PFSK-1 (cell line): ENCODE measurements around the gene ABITRAM.

Experiments used
- FOXP2 ChIP-seq: optimal IDR thresholded peaks from 2 replicates; pipeline ENCODE3; 2011; ENCODE audit warnings: borderline replicate concordance, control low read depth, inconsistent platforms; ENCODE audit not compliant: insufficient read depth; ENCODE audit errors: extremely low read length, extremely low read depth
- POLR2AphosphoS5 ChIP-seq: IDR thresholded peaks from 2 replicates; pipeline ENCODE4 v1.6.1; 2012; ENCODE audit warnings: low read depth, mild to moderate bottlenecking, control low read depth, low read length, moderate library complexity
- SIN3A ChIP-seq: IDR thresholded peaks from 2 replicates; pipeline ENCODE4 v1.6.1; 2012; ENCODE audit warnings: mild to moderate bottlenecking, low read length, moderate library complexity, borderline replicate concordance; ENCODE audit not compliant: insufficient read depth
- TAF1 ChIP-seq: IDR thresholded peaks from 2 replicates; pipeline ENCODE4 v1.6.1; 2012; ENCODE audit warnings: low read length, control low read depth, borderline replicate concordance; ENCODE audit not compliant: insufficient read depth
- TF ChIP-seq, protein P1 (sequence below), 2 experiments: IDR thresholded peaks; 2 replicates each; pipeline versions ENCODE4 v1.6.1 to v1.8.0; 2011 to 2012; ENCODE audit warnings: low read depth in 2 of 2, low read length in 2 of 2, control low read depth in 1 of 2, inconsistent platforms in 1 of 2, mild to moderate bottlenecking in 1 of 2, moderate library complexity in 1 of 2; ENCODE audit not compliant: insufficient read depth in 1 of 2

ABITRAM gene

DNA sequence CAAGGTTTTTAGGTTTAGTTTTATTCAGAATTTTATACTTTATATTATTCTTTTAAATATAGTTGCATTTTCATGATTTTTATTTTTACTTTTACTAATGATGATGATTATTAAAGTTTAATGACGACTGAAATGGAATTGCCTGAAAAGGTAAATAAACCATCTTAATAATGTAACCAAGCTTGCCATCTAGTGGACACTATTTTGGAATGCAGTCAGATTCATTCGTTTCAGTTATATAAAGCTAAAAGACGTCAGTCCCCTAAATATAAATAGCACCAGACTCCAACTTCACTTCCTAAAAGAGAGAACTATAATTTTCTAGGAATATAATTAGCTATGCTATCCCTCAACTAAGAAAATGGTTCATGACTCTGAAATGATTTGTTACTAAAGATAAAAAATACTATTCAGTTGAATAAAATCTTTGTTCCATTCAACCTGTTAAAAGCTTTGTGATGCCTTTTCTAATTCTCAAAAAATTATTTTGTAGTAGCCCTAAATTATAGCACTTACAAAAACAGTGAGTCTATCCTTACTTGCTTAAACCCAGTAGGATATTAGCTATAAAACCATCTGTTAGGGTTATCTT, 19.9 kb downstream of the ABITRAM start:
- TF ChIP-seq SIN3A (no peak), TAF1 (no peak), POLR2AphosphoS5 (no peak), FOXP2 (no peak)
- TF ChIP-seq, protein P1, sequence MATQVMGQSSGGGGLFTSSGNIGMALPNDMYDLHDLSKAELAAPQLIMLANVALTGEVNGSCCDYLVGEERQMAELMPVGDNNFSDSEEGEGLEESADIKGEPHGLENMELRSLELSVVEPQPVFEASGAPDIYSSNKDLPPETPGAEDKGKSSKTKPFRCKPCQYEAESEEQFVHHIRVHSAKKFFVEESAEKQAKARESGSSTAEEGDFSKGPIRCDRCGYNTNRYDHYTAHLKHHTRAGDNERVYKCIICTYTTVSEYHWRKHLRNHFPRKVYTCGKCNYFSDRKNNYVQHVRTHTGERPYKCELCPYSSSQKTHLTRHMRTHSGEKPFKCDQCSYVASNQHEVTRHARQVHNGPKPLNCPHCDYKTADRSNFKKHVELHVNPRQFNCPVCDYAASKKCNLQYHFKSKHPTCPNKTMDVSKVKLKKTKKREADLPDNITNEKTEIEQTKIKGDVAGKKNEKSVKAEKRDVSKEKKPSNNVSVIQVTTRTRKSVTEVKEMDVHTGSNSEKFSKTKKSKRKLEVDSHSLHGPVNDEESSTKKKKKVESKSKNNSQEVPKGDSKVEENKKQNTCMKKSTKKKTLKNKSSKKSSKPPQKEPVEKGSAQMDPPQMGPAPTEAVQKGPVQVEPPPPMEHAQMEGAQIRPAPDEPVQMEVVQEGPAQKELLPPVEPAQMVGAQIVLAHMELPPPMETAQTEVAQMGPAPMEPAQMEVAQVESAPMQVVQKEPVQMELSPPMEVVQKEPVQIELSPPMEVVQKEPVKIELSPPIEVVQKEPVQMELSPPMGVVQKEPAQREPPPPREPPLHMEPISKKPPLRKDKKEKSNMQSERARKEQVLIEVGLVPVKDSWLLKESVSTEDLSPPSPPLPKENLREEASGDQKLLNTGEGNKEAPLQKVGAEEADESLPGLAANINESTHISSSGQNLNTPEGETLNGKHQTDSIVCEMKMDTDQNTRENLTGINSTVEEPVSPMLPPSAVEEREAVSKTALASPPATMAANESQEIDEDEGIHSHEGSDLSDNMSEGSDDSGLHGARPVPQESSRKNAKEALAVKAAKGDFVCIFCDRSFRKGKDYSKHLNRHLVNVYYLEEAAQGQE (IDR thresholded peaks at IDR 0.05; ENCODE audit: insufficient read depth in 1 of 2, low read depth in 2 of 2, low read length in 2 of 2), result no peak

DNA sequence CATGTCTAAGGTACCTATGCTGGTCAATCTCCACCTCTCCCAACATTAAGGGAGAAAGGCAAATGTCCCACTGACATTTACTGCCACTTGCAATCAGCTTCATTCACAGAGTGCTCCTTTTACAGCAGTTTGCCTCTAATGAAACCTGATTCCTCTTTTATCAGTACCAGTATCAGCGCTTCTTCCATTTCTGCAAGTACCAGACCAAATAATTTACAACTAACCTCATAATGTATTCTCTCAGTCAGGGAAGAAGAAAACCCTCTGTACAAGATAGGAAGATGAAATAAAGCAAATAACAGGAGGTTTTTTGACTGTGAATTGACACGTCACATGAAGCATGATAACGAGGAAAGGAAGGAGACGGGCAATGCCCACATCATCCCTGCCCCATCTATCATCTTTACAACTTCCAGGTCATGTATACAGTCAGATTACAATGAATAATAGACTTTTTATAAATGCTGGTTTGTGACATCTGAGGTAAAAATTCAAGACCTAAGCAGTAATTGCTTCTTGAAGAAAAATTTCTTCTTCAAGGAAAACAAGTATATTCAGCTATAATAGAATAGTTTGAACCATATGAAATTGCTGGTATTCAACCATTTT, 21.9 kb downstream of the ABITRAM start:
- TF ChIP-seq SIN3A, result no peak
- no peak for TF ChIP-seq POLR2AphosphoS5
- no peak for TF ChIP-seq FOXP2
- no peak for TF ChIP-seq TAF1
- TF ChIP-seq, protein P1 (IDR thresholded peaks at IDR 0.05; ENCODE audit: insufficient read depth in 1 of 2, low read depth in 2 of 2, low read length in 2 of 2), result no peak

DNA sequence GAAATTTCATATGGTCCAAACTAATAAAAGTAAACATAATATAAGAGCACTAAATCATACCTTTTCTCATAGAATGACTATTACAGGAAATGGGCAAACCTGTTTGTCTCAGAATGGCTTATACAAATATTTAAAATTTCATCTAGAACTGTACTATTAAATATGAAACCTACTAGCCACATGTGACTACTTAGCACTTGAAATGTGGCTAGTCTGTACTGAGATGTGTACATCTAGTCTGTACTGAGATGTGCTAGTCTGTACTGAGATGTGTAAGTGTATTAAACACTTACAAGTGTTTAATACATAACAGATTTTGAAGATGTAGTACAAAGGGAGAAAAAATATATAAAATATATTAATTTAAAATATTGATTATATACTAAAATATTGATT, 22.4 kb downstream of the ABITRAM start:
- TF ChIP-seq TAF1 (no peak), SIN3A (no peak)
- TF ChIP-seq, protein P1 (IDR thresholded peaks at IDR 0.05; ENCODE audit: insufficient read depth in 1 of 2, low read depth in 2 of 2, low read length in 2 of 2), result no peak

- TF ChIP-seq POLR2AphosphoS5 (no peak), TAF1 (no peak), SIN3A (no peak), FOXP2 (no peak)
- TF ChIP-seq, protein P1 (IDR thresholded peaks at IDR 0.05; ENCODE audit: insufficient read depth in 1 of 2, low read depth in 2 of 2, low read length in 2 of 2), result no peak
Measured at GRCh38 chr9:108960331-108960730, 26.1 kb downstream of the ABITRAM start.

DNA sequence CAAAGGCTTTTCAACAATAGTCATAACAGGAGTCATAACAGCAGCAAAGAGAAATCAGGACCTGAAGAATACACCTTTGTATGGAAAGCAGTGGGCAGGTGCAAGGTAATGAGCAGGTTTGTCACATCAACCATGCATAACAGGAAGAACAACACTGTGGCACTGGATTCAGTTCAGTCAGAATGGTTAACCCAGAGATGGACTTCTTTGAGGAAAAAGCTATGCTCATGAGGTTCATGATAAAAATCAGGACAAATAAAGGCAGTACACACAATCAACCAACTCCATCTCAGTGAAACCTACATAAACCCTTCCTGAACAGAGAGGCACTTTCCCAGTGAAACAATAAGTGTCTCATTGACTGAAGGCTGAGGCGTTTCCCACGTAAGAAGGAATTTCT, 27.0 kb downstream of the ABITRAM start:
- TF ChIP-seq, protein P1 (IDR thresholded peaks at IDR 0.05; ENCODE audit: insufficient read depth in 1 of 2, low read depth in 2 of 2, low read length in 2 of 2), result no peak
- no peak for TF ChIP-seq TAF1
